NOMO-1 treated with dmso at 0.1 percent for 144 hours (cell line): ENCODE data around the gene CRIM1.

Experiments used
- DNase-seq: peaks from one replicate; lab custom pipeline; 2025; ENCODE audit not compliant: unreplicated experiment; lab: John Stamatoyannopoulos, UW

The CRIM1 gene

GRCh38 chr2:36371070-36371874, 15.7 kb downstream of the CRIM1 start:
- no peak for DNase-seq

- no peak for DNase-seq
Observed at GRCh38 chr2:36371928-36372391, 16.4 kb downstream of the CRIM1 start.

DNA sequence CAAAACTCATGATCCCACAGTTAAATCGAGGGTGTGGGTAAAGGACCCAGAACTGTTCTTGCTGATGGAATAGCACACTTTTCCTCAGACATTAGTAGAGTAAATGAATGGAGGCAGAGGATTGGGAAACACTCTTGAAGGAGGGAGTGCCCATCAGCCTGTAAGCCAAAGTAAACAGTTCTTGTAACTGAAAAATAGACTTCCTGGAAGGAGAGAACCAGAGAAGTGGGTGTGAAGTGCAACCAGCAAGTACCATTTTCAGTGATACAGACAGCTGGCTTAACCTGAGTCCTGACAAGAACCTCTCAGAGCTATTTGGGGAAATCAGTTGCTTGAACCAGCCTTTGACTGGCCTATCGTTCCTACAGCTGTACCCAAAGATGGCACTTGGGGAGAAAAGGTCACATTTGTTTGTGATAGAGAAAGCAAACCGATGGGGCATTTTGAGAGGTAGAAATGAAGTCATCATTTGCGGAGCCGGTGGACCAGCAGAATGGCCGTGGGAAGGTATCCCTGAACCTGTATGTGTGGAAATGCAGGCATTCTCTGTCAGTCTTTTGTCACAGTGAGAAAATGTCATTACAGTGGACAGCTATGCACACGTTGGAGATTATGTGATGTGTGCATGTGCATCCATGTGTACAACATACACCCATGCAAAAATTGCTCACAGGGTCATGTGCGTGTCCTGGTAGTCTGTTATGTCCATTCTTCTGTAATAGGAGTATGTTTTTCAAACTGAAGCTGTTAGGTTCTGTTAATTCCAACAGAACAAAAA, 17.8 kb downstream of the CRIM1 start:
- DNase-seq = no peak

GRCh38 chr2:36374585-36374984, 19.0 kb downstream of the CRIM1 start:
- DNase-seq = no peak

DNA sequence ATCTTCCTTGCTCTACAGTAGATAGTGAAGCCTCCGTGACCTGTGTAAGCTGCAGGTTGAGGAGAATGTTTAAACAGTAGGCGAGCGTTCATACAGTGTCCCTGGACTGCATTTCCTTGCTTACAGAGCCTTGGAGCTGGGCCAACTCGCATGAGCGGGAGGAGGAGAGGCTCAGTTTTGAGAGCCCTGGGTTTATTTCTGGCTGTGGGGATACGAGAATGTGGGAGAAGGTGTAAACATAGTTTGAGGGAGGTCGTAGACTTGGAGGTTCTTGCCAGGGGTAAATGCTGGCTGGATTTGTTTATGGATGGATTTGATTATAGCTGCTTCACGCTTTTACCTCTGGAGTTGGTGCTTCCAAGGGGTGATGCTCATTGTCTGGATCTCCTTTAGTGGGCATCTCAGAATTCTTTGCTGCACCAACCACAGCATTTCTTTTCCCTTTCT, 20.8 kb downstream of the CRIM1 start:
- no peak for DNase-seq

DNA sequence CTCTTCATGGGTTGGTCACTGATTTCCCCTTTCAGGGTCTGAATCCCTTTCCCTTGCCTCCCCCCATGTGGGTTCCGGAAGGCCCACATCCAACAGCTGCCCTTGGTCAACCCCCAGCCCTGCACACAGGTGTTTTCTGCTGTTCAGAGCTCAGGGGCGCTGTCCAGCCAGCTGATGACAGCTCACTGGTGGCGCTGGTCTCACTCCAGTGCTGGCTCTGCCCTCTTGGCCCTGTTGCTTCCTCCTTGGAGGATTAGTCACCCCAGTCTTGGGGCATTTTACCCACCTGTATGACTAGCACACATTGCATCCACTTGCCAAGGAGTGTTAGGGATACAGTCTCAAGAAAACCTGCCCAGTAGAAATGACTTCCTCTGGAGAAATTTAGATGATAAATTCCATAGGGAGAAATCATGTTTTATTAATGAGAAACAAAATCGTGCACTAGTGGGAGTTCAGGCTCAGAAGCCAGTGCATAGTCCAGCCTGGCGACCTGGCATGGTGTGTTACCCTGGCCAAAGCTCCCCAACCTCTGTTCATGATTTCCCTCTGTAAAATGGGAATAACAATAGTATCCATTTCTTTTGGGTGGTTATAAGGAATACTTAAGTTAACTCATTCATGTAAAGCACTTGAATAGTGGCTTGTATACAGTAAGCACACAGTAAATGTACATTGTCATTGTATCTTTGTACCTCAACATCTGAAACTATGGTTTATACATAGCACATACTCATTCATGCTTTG, 21.6 kb downstream of the CRIM1 start:
- no peak for DNase-seq

GRCh38 chr2:36379710-36380448, 24.3 kb downstream of the CRIM1 start:
- no peak for DNase-seq

GRCh38 chr2:36380624-36381481, 25.3 kb downstream of the CRIM1 start:
- DNase-seq = peak; percentile 58

- DNase-seq = no peak
Observed at GRCh38 chr2:36381993-36382392, 26.4 kb downstream of the CRIM1 start.

DNA sequence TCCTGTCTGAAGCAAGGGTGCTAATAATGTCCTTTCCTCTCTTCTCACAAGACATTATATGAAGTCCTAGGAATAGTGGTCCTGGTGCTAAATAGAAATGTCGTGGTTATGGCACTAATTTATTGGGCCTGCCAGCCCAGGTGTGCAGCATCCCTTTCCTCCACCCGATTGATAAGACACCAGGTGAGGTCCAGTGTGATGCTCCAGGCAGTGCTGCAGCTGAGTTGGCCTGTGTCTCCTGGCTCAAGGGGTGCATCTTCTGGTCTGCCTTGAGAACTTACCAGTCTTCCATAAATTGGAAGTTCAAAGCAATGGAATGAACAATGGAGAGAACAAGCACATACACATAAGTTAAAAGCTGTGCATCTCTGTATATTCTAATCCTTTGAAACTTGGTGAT, 26.9 kb downstream of the CRIM1 start:
- DNase-seq = no peak

- DNase-seq = no peak
Observed at GRCh38 chr2:36383726-36384125, 28.1 kb downstream of the CRIM1 start.

GRCh38 chr2:36384454-36384853, 28.9 kb downstream of the CRIM1 start:
- DNase-seq = no peak

- DNase-seq = no peak
Observed at GRCh38 chr2:36385603-36386002, 30.0 kb downstream of the CRIM1 start.

DNA sequence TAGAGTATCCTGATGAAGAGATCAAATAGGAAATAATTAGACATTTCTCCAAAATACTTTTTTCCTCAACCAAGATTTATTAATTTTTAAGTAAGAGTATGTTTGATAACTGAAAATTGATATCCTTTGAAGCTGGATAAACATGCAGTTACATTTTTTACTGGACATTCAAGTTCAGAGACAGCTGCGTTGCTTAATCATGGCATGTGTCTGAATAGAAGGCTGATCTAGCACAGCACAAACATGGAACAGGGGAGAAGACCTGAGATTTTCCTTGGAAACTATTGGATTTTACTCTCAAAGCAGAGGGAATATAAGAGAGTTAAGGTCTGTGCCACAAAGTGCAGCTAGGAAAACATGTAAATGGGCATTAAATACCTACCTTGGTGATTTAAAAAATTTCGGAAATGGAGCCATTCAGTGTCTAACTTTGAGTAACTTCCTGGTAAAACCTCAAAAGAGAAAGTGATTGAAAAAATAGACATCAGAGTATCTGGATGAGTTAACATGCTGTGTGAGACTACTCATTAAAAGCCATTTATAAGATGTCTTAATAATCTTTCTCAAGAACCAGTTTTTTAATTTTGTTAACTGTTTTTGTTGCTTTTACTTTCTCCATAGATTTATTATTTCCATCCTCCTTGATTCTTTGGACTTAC, 31.8 kb downstream of the CRIM1 start:
- DNase-seq = no peak

- no peak for DNase-seq
Observed at GRCh38 chr2:36388472-36388871, 32.9 kb downstream of the CRIM1 start.

- no peak for DNase-seq
Observed at GRCh38 chr2:36389091-36389564, 33.5 kb downstream of the CRIM1 start.

DNA sequence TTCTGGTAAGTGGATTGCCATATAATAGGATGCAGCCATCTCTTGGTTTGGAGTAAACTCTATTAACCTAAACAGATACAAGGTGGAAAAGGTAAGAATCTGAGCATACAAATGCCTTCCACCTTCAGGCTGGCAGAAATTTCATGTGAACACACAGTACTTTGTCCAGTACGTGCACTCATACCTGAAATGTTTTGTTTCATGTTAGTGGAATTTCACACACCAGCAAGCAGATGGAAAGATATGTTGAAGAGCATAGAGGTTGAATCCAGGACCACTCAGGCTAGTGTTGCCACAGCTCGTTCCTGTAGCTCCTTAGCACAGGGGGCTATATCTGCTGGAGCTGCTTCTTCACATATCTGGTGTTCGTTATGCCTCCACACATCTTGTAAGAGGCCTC, 34.0 kb downstream of the CRIM1 start:
- DNase-seq = no peak

DNA sequence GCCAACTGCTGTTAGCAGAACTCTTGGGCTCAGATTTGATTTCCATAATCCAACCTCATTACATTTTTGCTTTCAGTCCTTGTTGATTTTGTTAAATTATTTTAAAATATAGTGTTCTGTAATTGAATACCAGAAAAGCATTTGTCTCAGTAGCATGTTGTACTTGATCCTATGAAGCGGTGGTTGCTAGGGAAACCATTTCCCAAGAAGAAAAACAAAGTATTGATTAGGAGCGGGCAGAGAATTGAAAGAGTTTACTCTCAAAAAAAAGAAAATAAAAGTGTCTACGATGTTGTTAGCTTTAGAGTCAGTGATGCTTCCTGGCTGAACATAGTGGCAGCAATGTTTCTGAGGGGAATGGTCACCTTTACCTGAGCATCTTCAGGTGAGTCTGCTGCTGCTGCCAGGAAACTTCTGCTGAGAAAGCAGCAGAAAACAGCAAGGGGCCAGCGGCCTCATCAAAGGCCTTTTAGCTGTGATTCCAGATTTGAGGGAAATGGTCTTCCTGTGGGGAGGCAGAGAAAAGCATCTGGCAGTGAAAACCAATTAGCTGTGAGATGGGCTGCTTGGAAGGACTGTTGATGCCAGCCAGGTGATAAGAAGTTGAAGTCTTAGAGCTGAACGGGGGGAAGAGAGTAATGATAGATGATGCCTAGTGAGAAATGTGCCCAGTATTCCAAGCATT, 37.1 kb downstream of the CRIM1 start:
- DNase-seq = no peak
